Stimulated activated CD8-positive, alpha-beta memory T cell treated with anti-CD3 and anti-CD28 coated beads, Interleukin-4, amount 100 ng/mL, for 24 hours (primary cell): ENCODE results near the gene ATP8A2.

ENCODE experiments used
- DNase-seq: peaks from one replicate; pipeline ENCODE4 v3.0.0-alpha.2; 2020; ENCODE audit warnings: low read depth

ATP8A2 gene

DNA sequence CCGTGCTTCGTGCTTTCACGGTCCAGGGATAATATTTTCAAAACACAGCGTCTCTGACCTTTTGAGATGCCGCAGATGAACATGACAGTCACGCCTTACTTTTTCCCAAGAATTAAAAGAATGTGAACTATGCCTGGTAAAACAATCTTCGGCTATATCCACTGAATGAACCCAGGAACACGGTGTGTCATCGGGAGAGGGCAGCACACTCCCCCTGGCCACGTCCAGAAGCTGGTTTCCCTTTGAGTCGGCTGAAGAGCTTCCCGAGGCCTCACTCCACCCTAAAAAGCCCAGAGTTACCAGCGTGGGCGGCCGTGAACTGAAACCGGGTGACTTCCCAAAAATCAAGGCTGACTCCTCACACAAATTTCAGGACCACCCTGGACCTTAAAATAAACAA lies 702.9 kb downstream of the ATP8A2 start:
- no peak for DNase-seq
